HG03354 (cell line): ENCODE data around the gene EFNA2.

ENCODE experiments used
- ATAC-seq: cut with Tn5 transposase; IDR thresholded peaks from one replicate; pipeline ENCODE4 v1.9.1; 2021; ENCODE audit warnings: mild to moderate bottlenecking; ENCODE audit not compliant: unreplicated experiment, poor library complexity, severe bottlenecking

EFNA2 gene

GRCh38 chr19:1340681-1341469 is 55.2 kb downstream of the EFNA2 start:
- ATAC-seq: no peak

GRCh38 chr19:1343041-1343440 is 57.4 kb downstream of the EFNA2 start:
- no peak for ATAC-seq

GRCh38 chr19:1349211-1349610 is 63.5 kb downstream of the EFNA2 start:
- no peak for ATAC-seq

- no peak for ATAC-seq
Observed at GRCh38 chr19:1350867-1351266, 65.2 kb downstream of the EFNA2 start.
